Frontal cortex (tissue), 4 donors: ENCODE measurements around the gene MN1. TPM values are rescaled to one million over a fixed set of nuclear protein-coding genes. Genes with fewer than 3 reads are reported as not detected.
A peak's percentile ranks its signal among the peaks of the same experiment; 100 is the strongest.

Experiments
- DNase-seq, 2 donors: peaks; one replicate each; pipeline ENCODE4 v3.0.0; 2012; ENCODE audit warnings: low spot score in 2 of 2
- FAIRE-seq: peaks from 2 replicates; lab custom pipeline; 2012; peaks lifted over from hg19 to GRCh38; lab: Jason Lieb, UNC
- total RNA-seq: library from RNA; depleted of rRNA; stranded (reverse); fragments of >200 nt; gene quantifications from one replicate; pipeline ENCODE4 v1.2.3, GENCODE V29; 2014
- donor health status: control.
- donor health status: control.
- donor health status: control.

Gene MN1
- total RNA-seq, 1 donor from 2014 or later: 26.5 TPM

DNA sequence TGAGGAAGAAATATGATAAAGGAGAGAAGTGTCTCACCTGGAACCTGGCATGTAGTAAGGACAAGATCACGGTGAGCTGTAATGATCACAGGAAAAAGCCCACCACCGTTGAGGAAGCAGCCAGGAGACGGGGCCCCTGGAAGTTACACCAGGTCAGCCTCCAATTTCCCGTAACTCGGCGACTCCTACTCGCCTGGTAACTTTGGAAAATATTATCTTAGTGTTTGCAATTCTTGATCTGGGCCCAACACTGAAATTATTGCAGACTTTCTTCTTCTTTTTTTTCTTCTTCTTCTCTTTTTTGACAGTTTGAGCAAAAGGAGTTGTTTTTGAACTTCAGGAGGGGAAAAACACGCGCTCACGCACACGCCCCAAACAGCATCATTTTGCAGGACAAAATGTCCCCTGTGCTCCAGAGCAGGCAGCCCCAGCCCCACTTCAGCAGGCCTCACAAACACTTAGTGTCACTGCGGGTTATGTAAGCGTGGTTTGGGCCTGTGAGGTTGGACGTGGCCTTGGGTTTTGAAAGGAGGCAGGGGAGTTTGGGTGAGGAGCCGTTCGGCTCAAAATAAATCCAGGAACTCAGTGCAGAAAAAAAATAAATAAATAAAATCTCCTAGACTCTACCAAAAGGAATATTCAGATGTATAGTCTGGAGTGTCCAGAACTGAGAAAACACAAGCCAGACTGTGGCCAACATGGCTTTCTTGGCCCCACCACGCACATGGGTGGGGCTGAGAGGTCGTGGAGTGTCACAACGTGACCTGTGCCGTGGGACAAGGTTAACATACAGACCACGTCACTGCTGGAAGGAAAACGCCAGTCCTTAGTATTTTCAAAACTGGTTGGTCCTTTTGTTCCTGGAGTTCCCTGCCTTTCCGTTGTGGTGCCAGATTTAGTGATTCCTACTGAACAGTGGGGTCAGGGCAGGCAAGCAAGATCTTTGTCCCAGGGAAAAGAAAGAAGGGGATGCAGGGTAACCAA is 26.3 kb upstream of the MN1 start:
- DNase-seq (no peak), FAIRE-seq (no peak)

- FAIRE-seq (no peak), DNase-seq (no peak)
These were observed 23.6 kb upstream of the MN1 start for GRCh38 chr22:27825174-27825573.

GRCh38 chr22:27823221-27823620 is 21.7 kb upstream of the MN1 start:
- FAIRE-seq (no peak), DNase-seq (no peak)

DNA sequence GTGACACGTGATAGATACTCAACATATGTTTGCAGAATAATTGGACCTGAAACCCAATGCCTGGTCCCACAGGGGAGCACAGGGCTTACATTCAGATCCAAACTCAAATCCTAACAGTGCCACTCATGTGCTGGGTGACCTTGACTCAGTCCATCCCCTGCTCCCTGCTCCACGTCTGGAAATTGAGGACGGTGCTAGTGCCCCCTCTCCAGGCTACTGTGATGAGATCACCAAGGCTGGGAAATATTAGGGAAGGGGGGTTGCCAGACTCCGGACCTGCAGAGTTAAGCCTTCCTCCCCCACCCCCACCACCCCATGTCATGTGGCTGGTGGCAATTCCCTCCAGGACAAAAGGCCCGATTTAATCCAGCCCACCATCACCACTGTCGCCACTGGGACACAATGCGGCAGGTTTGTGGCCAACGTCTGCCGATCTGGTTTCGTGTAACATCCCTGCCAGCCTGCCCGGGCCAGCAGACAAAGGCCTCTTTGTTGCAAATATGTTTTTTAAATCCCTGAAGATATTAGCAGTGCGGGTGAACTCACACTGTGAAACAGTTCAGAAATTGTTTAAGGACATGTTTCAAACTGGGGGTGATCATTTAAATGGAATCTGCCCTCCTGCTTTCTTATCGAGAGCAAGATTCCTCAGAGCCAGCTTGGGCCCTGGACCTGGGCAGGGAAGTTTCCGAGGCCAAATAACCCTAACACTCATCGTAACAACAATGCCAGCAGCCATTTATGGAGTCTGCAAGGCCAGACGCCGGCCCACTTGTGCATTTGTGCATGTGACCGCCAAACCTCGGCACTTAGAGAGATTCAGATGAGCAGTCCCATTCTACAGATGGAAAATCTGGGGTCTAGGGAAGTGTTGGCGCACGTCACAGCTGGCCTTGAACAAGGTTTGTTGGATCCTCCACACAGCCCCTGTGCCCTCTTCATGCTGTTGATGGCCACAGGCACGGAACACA is 19.6 kb upstream of the MN1 start:
- peak in 1 of 2 donors; percentile 31 for DNase-seq
- FAIRE-seq: no peak

DNA sequence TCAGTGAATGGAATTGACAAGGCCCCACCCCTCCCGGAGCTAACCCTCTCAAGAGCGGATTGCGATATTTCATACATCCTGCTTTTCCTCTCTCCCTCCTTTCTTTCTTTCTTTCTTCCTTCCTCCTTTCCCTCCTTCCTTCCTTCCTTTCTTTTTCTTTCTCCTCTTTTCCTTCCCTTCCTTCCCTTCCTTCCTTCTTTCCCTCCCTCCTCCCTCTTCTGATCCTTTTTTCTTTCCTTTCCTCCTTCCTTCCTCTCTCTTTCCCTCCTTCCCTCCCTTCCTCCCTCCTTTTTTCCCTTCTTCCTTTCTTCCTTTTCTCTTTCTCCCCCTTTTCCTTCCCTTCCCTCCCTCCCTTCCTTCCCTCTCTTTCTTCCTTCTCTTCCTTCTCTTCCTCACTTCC is 15.0 kb upstream of the MN1 start:
- DNase-seq (no peak), FAIRE-seq (no peak)

DNA sequence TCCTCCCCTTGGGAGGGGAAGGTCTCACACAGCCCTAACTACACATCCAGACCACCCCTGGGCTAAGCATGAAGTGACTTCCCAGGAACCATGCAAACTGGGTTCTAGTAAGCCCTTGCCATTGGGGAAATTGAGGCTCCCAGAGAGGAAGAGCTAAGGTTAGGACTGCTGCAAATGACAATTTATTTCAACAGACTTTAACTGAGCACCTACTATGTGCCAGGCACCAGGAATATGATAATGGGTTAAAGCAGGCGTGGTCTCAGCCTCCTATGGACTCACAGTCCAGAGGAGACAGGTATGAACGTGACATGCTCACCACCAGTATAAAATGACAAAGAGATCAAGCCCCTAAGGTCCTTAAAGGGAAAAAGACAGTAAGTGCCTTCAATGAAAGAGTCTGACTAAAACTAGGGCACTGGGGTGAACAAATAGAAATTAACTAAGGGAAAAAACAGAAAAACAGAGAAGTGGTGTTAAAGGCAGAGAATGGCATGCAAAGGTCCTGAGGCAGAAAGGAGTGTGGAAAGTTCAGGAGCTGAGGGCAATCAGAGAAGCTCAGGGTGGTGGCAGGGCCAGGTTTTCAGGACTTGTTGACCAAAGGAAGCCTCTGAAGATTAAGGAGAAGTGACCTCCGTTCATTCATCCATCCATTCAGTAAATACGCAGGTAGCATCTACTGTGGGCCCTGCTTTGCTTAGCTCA is 14.4 kb upstream of the MN1 start:
- DNase-seq: no peak
- FAIRE-seq: no peak

DNA sequence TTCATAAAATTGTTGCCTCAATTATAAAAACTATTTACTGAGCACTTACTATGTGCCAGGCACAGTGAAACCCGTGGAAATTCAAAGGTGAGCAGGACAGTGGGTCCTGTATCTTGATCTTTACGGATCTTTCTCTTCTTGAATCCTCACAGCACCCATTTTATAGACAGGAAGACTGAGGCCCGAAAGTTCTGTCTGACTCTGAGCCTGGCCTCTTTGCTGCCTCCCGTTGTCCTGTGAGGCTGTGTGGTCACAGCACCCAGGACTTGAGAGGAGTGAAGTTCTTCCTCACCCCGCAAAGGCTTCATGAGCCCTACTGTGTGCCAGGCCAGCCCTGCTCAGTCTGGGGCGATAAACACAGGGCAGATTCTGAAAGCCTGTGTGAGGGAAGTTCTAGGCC is 13.4 kb upstream of the MN1 start:
- DNase-seq (no peak), FAIRE-seq (no peak)

DNA sequence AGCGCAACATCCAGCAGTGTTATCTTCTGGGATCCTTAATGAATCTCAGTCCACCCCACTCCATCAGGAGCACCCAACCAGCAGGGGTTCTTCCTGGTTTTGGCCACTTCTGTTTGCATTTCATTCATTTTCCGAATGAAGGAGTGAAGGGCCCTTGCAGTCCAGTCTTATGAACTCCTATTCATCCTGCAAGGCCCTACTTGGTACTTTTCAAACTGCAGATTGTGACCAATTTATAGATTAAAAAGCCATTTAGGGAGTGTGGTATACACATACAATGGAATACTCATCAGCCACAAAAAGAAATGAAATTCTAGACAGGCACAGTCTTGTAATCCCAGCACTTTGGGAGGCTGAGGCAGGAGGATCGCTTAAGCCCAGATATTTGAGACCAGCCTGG is 10.2 kb upstream of the MN1 start:
- FAIRE-seq: no peak

GRCh38 chr22:27810609-27811151 is 9.1 kb upstream of the MN1 start:
- FAIRE-seq (no peak), DNase-seq (no peak)

More for the DNA sequence above, 10.2 kb upstream of the MN1 start:
- DNase-seq: no peak

DNA sequence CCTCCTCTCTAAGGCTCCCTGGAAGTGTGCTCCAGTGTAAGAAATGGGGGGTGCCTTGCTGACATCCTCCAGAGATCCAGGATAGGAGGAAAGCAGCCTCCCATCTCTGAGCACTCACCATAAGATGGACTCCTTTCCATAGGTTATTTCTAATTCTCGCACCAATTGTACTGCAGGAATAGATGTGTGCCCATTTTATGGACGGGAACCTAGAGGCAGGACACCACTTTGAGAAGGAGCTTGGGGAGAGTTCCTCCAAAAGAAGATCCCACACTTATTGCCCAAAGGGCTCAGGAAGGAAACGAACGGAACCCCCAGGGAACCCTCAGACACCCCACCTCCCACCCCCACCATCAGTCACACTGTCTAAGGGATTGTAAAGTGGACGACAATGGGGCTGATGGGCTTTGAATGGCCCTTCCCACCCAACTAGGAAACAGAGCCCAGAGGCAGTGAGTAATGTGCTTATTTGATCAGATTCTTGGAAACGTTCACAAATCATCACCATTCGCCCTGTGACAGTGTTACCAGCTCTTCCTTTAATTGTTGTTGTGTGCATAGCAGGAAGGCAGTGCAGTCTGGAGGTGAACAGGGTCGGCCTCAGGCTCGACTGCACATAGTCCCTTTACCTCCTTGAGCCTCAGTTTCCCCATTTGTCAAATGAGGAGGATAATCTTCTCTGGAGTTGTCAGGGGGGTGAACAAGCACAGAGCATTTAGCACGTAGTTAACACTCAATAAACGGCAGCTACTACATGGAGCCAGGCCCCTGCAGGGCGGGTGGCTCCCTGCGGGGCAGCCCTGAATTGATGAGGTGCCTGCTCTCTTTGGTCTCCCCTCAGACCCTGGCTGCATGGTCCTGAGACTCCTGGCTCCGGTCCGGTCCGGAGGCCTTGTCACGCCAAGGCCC is 8.4 kb upstream of the MN1 start:
- no peak for DNase-seq
- FAIRE-seq: no peak

- FAIRE-seq (no peak), DNase-seq (no peak)
These were observed 7.7 kb upstream of the MN1 start for GRCh38 chr22:27809226-27809603.

DNA sequence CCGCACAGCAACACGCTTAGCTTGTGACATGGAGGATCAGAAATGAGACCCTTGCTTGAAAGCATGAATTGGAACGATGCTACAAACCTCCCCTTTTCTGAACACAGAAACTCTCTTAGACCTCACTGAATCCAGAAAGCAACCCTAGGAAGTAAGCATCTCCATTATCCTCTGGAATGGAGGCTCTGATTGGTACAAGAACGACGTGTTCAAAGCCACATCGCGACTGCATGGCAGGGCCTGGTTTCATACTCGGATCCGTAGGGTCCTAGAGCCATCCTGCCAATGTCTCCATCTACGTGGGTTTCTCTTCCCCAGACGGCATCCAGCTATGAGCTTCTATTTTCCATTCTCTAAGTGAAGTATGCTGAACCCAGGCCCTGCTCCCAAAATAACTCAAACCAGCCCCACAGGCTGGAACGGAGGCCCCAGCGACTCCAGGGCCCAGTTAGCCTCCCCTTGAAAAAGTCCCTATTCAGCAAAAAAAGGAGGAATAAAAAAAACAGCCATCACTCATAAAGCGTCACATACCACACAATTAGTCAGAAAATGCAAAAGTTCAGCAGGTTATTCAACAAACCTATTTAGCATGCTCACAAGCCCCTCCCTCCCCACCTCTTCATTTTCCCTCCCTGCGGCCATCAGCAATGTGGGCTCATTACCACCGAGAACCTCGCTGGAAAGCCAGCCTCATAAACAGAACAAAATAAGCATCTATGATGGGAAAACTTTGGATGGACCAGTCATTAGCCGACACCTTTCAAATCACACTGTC is 7.1 kb upstream of the MN1 start:
- DNase-seq (no peak), FAIRE-seq (no peak)

- FAIRE-seq (no peak), DNase-seq (no peak)
These were observed 4.3 kb upstream of the MN1 start for GRCh38 chr22:27805841-27806240.

DNA sequence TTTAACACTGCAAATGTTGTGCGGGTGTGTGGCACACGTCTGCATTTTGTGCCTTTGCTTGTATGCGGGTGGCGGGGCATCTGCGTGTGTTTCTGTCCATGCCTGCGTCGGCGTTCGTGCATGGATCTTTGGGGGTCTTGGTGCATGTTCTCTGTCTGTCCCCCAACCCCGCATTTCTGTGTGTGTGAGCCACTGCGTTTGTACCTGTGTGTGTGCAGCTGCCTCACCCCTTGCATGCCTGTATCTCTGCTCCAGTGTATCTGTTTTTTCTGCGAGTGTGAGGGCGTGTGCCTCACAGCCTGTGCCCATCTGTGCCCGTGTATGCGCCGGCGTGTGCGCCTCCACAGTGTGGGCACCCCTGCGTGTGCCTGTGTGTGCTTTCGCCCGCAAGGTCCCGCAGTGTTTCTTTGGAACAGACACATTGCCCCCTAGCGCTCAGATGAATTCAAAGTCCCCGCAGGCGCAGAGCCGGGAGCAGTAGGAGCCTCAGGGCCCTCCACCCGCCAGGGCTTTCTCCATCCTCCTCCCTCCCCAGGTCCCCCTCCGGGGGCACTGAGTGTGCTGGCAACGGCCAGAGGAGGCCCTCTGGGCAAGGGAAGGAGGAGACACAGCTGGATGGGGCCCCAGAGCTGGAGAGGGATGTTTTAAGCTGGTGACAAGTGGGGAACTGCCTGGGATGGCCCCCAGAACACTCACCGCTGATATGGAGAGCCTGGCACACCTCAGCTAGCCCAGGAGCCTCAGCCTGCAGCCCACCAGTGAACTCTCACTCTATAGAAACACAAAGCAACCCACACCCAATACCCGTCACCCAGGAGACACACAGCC is 3.1 kb upstream of the MN1 start:
- peak; percentile 75 to 86 for DNase-seq
- FAIRE-seq: no peak

DNA sequence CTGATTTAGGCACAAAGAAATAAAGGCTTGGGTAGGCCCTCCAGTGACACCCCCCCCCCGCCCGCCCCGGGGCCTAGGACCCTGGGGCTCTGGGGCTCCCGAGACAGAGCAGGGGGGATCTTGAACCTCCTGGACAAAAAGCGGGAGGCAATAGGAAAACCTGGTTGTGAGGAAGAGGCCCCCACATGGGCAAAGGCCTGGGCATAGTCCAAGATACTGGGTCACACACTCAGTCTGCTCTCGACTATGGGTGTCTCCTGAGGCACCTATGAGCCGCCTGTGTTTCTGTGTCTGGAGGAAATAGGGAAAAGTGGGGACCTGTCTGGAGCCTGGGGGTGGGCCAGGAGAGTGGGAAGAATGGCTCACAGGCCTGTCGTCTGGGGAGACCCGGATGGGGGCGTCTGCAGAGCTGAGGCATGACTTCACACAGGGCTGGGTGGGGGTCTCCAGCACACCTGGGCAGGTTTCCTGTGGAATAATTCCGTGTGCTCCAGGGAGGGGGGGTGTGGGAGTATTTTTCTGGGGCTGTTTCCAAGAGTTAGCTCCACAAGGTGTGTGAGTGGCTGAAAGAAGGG is 2.4 kb upstream of the MN1 start:
- FAIRE-seq (no peak), DNase-seq (no peak)

DNA sequence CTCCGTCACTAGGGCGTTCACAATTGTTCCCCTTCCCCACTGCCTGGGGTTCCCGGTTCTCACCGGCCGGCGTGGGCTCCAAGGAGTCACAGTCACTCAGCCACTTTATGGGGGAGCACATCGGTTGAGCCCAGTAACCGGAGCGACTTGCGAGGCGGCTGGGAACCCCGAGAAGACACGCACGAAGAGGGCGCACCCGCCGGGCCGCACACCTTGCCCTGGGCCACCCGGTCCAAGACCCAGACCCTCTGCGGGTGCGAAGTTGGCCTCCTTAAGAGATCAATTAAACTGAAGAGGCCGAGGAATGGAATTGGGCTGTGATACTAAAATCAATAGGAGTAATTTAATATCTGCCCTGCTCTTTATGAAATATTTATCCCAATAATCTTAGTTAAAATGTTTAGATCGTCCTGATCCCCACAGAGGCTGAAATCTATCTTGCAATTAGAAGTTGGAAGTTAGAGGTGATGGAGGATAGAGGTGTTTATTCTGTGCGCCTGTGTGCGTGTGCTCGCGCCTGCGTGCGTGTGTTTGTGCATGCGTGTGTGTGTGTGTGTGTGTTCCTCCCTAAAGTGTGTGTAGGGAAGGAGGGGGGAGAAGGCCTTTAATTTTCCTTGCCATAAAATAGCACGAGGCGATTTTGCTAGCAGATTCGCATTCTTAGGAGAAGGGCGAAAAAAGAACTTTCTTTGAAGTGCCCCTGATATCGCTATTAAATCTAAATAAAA is 954 bp upstream of the MN1 start:
- FAIRE-seq (no peak), DNase-seq (no peak)
